HG03565 (cell line): ENCODE data around the gene CEP131.
A peak's percentile ranks its signal among the peaks of the same experiment; 100 is the strongest.

Experiments used
- ATAC-seq: cut with Tn5 transposase; IDR thresholded peaks from one replicate; pipeline ENCODE4 v1.9.1; 2021; ENCODE audit warnings: mild to moderate bottlenecking, moderate library complexity; ENCODE audit not compliant: unreplicated experiment

CEP131 gene

GRCh38 chr17:81222906-81223761, at the start of gene CEP131:
TSS of gene CEP131 (minus strand) at chr17:81222965. CDS start at chr17:81220056, 2,909 bp downstream.
- peak; percentile 87 for ATAC-seq

GRCh38 chr17:81271226-81271625, 48.5 kb upstream of the CEP131 start:
- ATAC-seq: no peak

GRCh38 chr17:81270279-81270678, 47.5 kb upstream of the CEP131 start:
- no peak for ATAC-seq

GRCh38 chr17:81267390-81268067, 44.8 kb upstream of the CEP131 start:
- ATAC-seq: no peak

GRCh38 chr17:81265576-81265975, 42.8 kb upstream of the CEP131 start:
- no peak for ATAC-seq

- ATAC-seq: no peak
Observed at GRCh38 chr17:81264640-81265039, 41.9 kb upstream of the CEP131 start.

GRCh38 chr17:81263371-81264181, 40.8 kb upstream of the CEP131 start:
- no peak for ATAC-seq

GRCh38 chr17:81261582-81262336, 39.0 kb upstream of the CEP131 start:
- no peak for ATAC-seq

GRCh38 chr17:81261096-81261495, 38.3 kb upstream of the CEP131 start:
- no peak for ATAC-seq

GRCh38 chr17:81260641-81261040, 37.9 kb upstream of the CEP131 start:
- no peak for ATAC-seq

GRCh38 chr17:81260171-81260570, 37.4 kb upstream of the CEP131 start:
- no peak for ATAC-seq

GRCh38 chr17:81259058-81259605, 36.4 kb upstream of the CEP131 start:
- ATAC-seq: no peak

- ATAC-seq: no peak
Observed at GRCh38 chr17:81258292-81258691, 35.5 kb upstream of the CEP131 start.

- no peak for ATAC-seq
Observed at GRCh38 chr17:81257533-81257932, 34.8 kb upstream of the CEP131 start.

- ATAC-seq: no peak
Observed at GRCh38 chr17:81256616-81257015, 33.9 kb upstream of the CEP131 start.

- ATAC-seq: no peak
Observed at GRCh38 chr17:81254955-81255717, 32.4 kb upstream of the CEP131 start.

- no peak for ATAC-seq
Observed at GRCh38 chr17:81253358-81254131, 30.8 kb upstream of the CEP131 start.

GRCh38 chr17:81252987-81253329, 30.2 kb upstream of the CEP131 start:
- ATAC-seq: no peak
